GM21723 (cell line): ENCODE data around the gene ENTPD7.
"Not testable (repeated sequence)": the region's sequence is repeated elsewhere in the genome, so short reads cannot be mapped to it uniquely, and the experiment has no call there.

ENCODE experiments used
- ATAC-seq: cut with Tn5 transposase; IDR thresholded peaks from one replicate; pipeline ENCODE4 v1.9.1; 2021; ENCODE audit warnings: mild to moderate bottlenecking, moderate library complexity; ENCODE audit not compliant: unreplicated experiment

Gene ENTPD7

GRCh38 chr10:99682032-99682431, 22.7 kb downstream of the ENTPD7 start:
- ATAC-seq: no peak

GRCh38 chr10:99682752-99683151, 23.4 kb downstream of the ENTPD7 start:
- no peak for ATAC-seq

GRCh38 chr10:99685597-99685967, 26.3 kb downstream of the ENTPD7 start:
- peak; percentile 97 for ATAC-seq

- ATAC-seq: no peak
These were observed 30.2 kb downstream of the ENTPD7 start for GRCh38 chr10:99689461-99689860.

- no peak for ATAC-seq
These were observed 34.7 kb downstream of the ENTPD7 start for GRCh38 chr10:99693933-99694583.

GRCh38 chr10:99695761-99696160, 36.5 kb downstream of the ENTPD7 start:
- ATAC-seq: no peak

GRCh38 chr10:99698504-99699080, 39.3 kb downstream of the ENTPD7 start:
- no peak for ATAC-seq

- no peak for ATAC-seq
These were observed 41.3 kb downstream of the ENTPD7 start for GRCh38 chr10:99700649-99701048.

- no peak for ATAC-seq
These were observed 49.2 kb downstream of the ENTPD7 start for GRCh38 chr10:99708428-99709012.

GRCh38 chr10:99709480-99710229, 50.3 kb downstream of the ENTPD7 start:
- ATAC-seq: peak; percentile 89

- peak; percentile 52 for ATAC-seq
These were observed 51.9 kb downstream of the ENTPD7 start for GRCh38 chr10:99711129-99711719.

- no peak for ATAC-seq
These were observed 55.1 kb downstream of the ENTPD7 start for GRCh38 chr10:99714446-99714845.

- no peak for ATAC-seq
These were observed 61.1 kb downstream of the ENTPD7 start for GRCh38 chr10:99720387-99720786.

- ATAC-seq: no peak
These were observed 70.7 kb downstream of the ENTPD7 start for GRCh38 chr10:99730026-99730425.

- ATAC-seq: peak; percentile 34
These were observed 72.2 kb downstream of the ENTPD7 start for GRCh38 chr10:99731306-99732032.

- peak; percentile 91 for ATAC-seq
These were observed 72.9 kb downstream of the ENTPD7 start, which contains the start of the genes COX15 and CUTC for GRCh38 chr10:99732033-99732842. TSS of gene COX15 (minus strand) at chr10:99732127. CDS start at chr10:99732049, 78 bp downstream. TSS of gene CUTC (plus strand) at chr10:99732234. CDS start at chr10:99732349, 115 bp downstream.

GRCh38 chr10:99733366-99733765, 74.1 kb downstream of the ENTPD7 start:
- ATAC-seq: no peak

GRCh38 chr10:99734111-99734510, 74.8 kb downstream of the ENTPD7 start:
- ATAC-seq: not testable (repeated sequence)

- no peak for ATAC-seq
These were observed 81.0 kb downstream of the ENTPD7 start for GRCh38 chr10:99740260-99740659.
